SK-N-SH treated with all-trans-retinoic acid at 6 μM for 48 hours (cell line): Measurements from ENCODE around the gene FREM3.

Source experiments
- ATAC-seq: fragments of 200-7000 bp; cut with Tn5 transposase; 3 replicates; pipeline ENCODE4 v1.9.1; 2020; ENCODE audit warnings: mild to moderate bottlenecking, moderate library complexity
- ARNTL ChIP-seq: fragments of 450-650 bp; formaldehyde crosslinking; IDR thresholded peaks from 2 replicates; pipeline ENCODE4 v1.5.0; 2020; ENCODE audit warnings: low read depth, mild to moderate bottlenecking, moderate library complexity, borderline replicate concordance
- BACH2 ChIP-seq: fragments of 250-450 bp; sonication (Bioruptor Pico); IDR thresholded peaks from 2 replicates; pipeline ENCODE4 v1.9.0; 2021; ENCODE audit warnings: mild to moderate bottlenecking, borderline replicate concordance
- CSDC2 ChIP-seq: fragments of 250-450 bp; sonication (Bioruptor Pico); IDR thresholded peaks from 2 replicates; pipeline ENCODE4 v1.5.0; 2020; ENCODE audit warnings: mild to moderate bottlenecking, moderate library complexity
- CSRNP3 ChIP-seq: fragments of 250-450 bp; sonication (Bioruptor Pico); IDR thresholded peaks from 2 replicates; pipeline ENCODE4 v1.5.1; 2021; ENCODE audit warnings: mild to moderate bottlenecking, moderate library complexity
- ESRRG ChIP-seq: fragments of 250-450 bp; sonication (Bioruptor Pico); IDR thresholded peaks from 2 replicates; pipeline ENCODE4 v1.6.1; 2021; ENCODE audit warnings: mild to moderate bottlenecking
- GLIS3 ChIP-seq: fragments of 250-450 bp; sonication (Bioruptor Pico); IDR thresholded peaks from 2 replicates; pipeline ENCODE4 v1.5.0; 2020; ENCODE audit warnings: mild to moderate bottlenecking, moderate library complexity
- ISL1 ChIP-seq: fragments of 250-450 bp; sonication (Bioruptor Pico); IDR thresholded peaks from 2 replicates; pipeline ENCODE4 v2.1.2; 2022; ENCODE audit warnings: mild to moderate bottlenecking, moderate library complexity
- OSR1 ChIP-seq: fragments of 250-450 bp; sonication (Bioruptor Pico); IDR thresholded peaks from 2 replicates; pipeline ENCODE4 v1.8.0; 2022; ENCODE audit warnings: moderate library complexity, mild to moderate bottlenecking, inconsistent platforms
- PATZ1 ChIP-seq: fragments of 250-450 bp; sonication (Bioruptor Pico); IDR thresholded peaks from 2 replicates; pipeline ENCODE4 v1.8.0; 2020; ENCODE audit warnings: mild to moderate bottlenecking, moderate library complexity, borderline replicate concordance
- PPARA ChIP-seq: fragments of 250-450 bp; sonication (Bioruptor Pico); IDR thresholded peaks from 2 replicates; pipeline ENCODE4 v1.5.0; 2020; ENCODE audit warnings: mild to moderate bottlenecking, borderline replicate concordance
- RARB ChIP-seq: fragments of 250-450 bp; sonication (Bioruptor Pico); IDR thresholded peaks from 2 replicates; pipeline ENCODE4 v1.8.0; 2021; ENCODE audit warnings: mild to moderate bottlenecking, moderate library complexity
- SNAI2 ChIP-seq: fragments of 250-450 bp; sonication (Bioruptor Pico); IDR thresholded peaks from 2 replicates; pipeline ENCODE4 v1.5.0; 2020; ENCODE audit warnings: mild to moderate bottlenecking, moderate library complexity
- TCF4 ChIP-seq: fragments of 250-450 bp; sonication (Bioruptor Pico); IDR thresholded peaks from 2 replicates; pipeline ENCODE4 v1.8.0; 2021; ENCODE audit warnings: mild to moderate bottlenecking, moderate library complexity, borderline replicate concordance
- TOX ChIP-seq: fragments of 250-450 bp; sonication (Bioruptor Pico); IDR thresholded peaks from 2 replicates; pipeline ENCODE4 v1.8.0; 2021; ENCODE audit warnings: mild to moderate bottlenecking, moderate library complexity, borderline replicate concordance
- ZC3H10 ChIP-seq: fragments of 250-450 bp; sonication (Bioruptor Pico); IDR thresholded peaks from 2 replicates; pipeline ENCODE4 v1.5.1; 2021; ENCODE audit warnings: mild to moderate bottlenecking, moderate library complexity
- ZFP3 ChIP-seq: fragments of 250-450 bp; sonication (Bioruptor Pico); IDR thresholded peaks from 2 replicates; pipeline ENCODE4 v1.5.0; 2020; ENCODE audit warnings: mild to moderate bottlenecking, moderate library complexity
- ZFP30 ChIP-seq: fragments of 450-650 bp; formaldehyde crosslinking; IDR thresholded peaks from 2 replicates; pipeline ENCODE4 v1.5.0; 2022; ENCODE audit warnings: mild to moderate bottlenecking, moderate library complexity
- ZNF565 ChIP-seq: fragments of 450-650 bp; formaldehyde crosslinking; conservative IDR thresholded peaks from 2 replicates; pipeline ENCODE4 v1.5.0; 2020; ENCODE audit warnings: low read depth, mild to moderate bottlenecking, moderate library complexity
- ZNF70 ChIP-seq: fragments of 450-650 bp; formaldehyde crosslinking; IDR thresholded peaks from 2 replicates; pipeline ENCODE4 v1.5.0; 2020; ENCODE audit warnings: mild to moderate bottlenecking, moderate library complexity
- ZNF8 ChIP-seq: fragments of 450-650 bp; formaldehyde crosslinking; IDR thresholded peaks from 2 replicates; pipeline ENCODE4 v1.5.0; 2020; ENCODE audit warnings: mild to moderate bottlenecking, moderate library complexity
- TF ChIP-seq, protein P1 (sequence below): fragments of 250-450 bp; sonication (Bioruptor Pico); IDR thresholded peaks from 2 replicates; pipeline ENCODE4 v1.5.1; 2020; ENCODE audit warnings: low read depth, mild to moderate bottlenecking, moderate library complexity
- TF ChIP-seq, protein P2 (sequence below): fragments of 250-450 bp; sonication (Bioruptor Pico); IDR thresholded peaks from 2 replicates; pipeline ENCODE4 v1.5.0; 2020; ENCODE audit warnings: mild to moderate bottlenecking, moderate library complexity
- TF ChIP-seq, protein P3 (sequence below): fragments of 250-450 bp; sonication (Bioruptor Pico); IDR thresholded peaks from 2 replicates; pipeline ENCODE4 v1.8.0; 2021; ENCODE audit warnings: low read depth, mild to moderate bottlenecking, moderate library complexity, borderline replicate concordance

The FREM3 gene

GRCh38 chr4:143599827-143600226, 100.6 kb downstream of the FREM3 start:
- TF ChIP-seq TCF4 = no peak
- TF ChIP-seq, protein P1, sequence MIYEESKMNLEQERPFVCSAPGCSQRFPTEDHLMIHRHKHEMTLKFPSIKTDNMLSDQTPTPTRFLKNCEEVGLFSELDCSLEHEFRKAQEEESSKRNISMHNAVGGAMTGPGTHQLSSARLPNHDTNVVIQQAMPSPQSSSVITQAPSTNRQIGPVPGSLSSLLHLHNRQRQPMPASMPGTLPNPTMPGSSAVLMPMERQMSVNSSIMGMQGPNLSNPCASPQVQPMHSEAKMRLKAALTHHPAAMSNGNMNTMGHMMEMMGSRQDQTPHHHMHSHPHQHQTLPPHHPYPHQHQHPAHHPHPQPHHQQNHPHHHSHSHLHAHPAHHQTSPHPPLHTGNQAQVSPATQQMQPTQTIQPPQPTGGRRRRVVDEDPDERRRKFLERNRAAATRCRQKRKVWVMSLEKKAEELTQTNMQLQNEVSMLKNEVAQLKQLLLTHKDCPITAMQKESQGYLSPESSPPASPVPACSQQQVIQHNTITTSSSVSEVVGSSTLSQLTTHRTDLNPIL = no peak
- TF ChIP-seq BACH2 (CRISPR knock-in tag) = no peak
- no peak for TF ChIP-seq ZNF565
- no peak for TF ChIP-seq OSR1
- TF ChIP-seq GLIS3 (CRISPR knock-in tag) = no peak
- TF ChIP-seq ESRRG (CRISPR knock-in tag) = no peak
- no peak for TF ChIP-seq ZC3H10 (CRISPR knock-in tag)
- TF ChIP-seq ISL1 (CRISPR knock-in tag) = no peak
- no peak for TF ChIP-seq SNAI2
- TF ChIP-seq, protein P2, sequence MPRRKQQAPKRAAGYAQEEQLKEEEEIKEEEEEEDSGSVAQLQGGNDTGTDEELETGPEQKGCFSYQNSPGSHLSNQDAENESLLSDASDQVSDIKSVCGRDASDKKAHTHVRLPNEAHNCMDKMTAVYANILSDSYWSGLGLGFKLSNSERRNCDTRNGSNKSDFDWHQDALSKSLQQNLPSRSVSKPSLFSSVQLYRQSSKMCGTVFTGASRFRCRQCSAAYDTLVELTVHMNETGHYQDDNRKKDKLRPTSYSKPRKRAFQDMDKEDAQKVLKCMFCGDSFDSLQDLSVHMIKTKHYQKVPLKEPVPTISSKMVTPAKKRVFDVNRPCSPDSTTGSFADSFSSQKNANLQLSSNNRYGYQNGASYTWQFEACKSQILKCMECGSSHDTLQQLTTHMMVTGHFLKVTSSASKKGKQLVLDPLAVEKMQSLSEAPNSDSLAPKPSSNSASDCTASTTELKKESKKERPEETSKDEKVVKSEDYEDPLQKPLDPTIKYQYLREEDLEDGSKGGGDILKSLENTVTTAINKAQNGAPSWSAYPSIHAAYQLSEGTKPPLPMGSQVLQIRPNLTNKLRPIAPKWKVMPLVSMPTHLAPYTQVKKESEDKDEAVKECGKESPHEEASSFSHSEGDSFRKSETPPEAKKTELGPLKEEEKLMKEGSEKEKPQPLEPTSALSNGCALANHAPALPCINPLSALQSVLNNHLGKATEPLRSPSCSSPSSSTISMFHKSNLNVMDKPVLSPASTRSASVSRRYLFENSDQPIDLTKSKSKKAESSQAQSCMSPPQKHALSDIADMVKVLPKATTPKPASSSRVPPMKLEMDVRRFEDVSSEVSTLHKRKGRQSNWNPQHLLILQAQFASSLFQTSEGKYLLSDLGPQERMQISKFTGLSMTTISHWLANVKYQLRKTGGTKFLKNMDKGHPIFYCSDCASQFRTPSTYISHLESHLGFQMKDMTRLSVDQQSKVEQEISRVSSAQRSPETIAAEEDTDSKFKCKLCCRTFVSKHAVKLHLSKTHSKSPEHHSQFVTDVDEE (CRISPR knock-in tag) = no peak
- TF ChIP-seq CSDC2 (CRISPR knock-in tag) = no peak
- TF ChIP-seq, protein P3, sequence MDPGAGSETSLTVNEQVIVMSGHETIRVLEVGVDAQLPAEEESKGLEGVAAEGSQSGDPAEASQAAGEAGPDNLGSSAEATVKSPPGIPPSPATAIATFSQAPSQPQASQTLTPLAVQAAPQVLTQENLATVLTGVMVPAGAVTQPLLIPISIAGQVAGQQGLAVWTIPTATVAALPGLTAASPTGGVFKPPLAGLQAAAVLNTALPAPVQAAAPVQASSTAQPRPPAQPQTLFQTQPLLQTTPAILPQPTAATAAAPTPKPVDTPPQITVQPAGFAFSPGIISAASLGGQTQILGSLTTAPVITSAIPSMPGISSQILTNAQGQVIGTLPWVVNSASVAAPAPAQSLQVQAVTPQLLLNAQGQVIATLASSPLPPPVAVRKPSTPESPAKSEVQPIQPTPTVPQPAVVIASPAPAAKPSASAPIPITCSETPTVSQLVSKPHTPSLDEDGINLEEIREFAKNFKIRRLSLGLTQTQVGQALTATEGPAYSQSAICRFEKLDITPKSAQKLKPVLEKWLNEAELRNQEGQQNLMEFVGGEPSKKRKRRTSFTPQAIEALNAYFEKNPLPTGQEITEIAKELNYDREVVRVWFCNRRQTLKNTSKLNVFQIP (CRISPR knock-in tag) = no peak
- TF ChIP-seq PATZ1 (CRISPR knock-in tag) = no peak
- no peak for TF ChIP-seq ARNTL (CRISPR knock-in tag)
- no peak for TF ChIP-seq RARB (CRISPR knock-in tag)
- TF ChIP-seq, all 23 proteins: peak for 0
- ATAC-seq = peak; percentile 59

- TF ChIP-seq ZNF70 (CRISPR knock-in tag) (no peak), ESRRG (CRISPR knock-in tag) (no peak), RARB (CRISPR knock-in tag) (no peak), CSDC2 (CRISPR knock-in tag) (no peak), ZFP3 (no peak), BACH2 (CRISPR knock-in tag) (no peak), SNAI2 (no peak), ZC3H10 (CRISPR knock-in tag) (no peak), TOX (no peak), ZFP30 (no peak), PPARA (CRISPR knock-in tag) (no peak), ZNF565 (no peak), TCF4 (no peak), GLIS3 (CRISPR knock-in tag) (no peak), PATZ1 (CRISPR knock-in tag) (no peak), CSRNP3 (no peak), ZNF8 (CRISPR knock-in tag) (no peak), OSR1 (no peak)
- TF ChIP-seq, protein P2 (CRISPR knock-in tag) = no peak
- TF ChIP-seq, protein P1 = no peak
- no peak for ATAC-seq
Observed at GRCh38 chr4:143598816-143599215, 101.7 kb downstream of the FREM3 start.
